IPS-18a (cell line): ENCODE results near the gene FAF1.

Source experiments
- H3K27ac ChIP-seq: one replicate; pipeline ENCODE4 v1.5.1; 2013; ENCODE audit warnings: low read length
- H3K27me3 ChIP-seq: one replicate; pipeline ENCODE4 v1.6.1; 2013; ENCODE audit warnings: mild to moderate bottlenecking, low read length; ENCODE audit not compliant: control insufficient read depth, insufficient read depth
- H3K36me3 ChIP-seq: one replicate; pipeline ENCODE4 v1.6.1; 2013; ENCODE audit warnings: low read depth, low read length; ENCODE audit not compliant: control insufficient read depth
- H3K4me1 ChIP-seq: one replicate; pipeline ENCODE4 v1.6.1; 2013; ENCODE audit warnings: low read depth, low read length; ENCODE audit not compliant: control insufficient read depth
- H3K4me3 ChIP-seq: one replicate; pipeline ENCODE4 v1.5.1; 2013; ENCODE audit warnings: low read length
- H3K9ac ChIP-seq: one replicate; pipeline ENCODE4 v1.6.1; 2013; ENCODE audit warnings: mild to moderate bottlenecking, low read length, moderate library complexity
- H3K9me3 ChIP-seq: one replicate; pipeline ENCODE4 v1.6.1; 2013; ENCODE audit warnings: low read depth, low read length; ENCODE audit not compliant: control insufficient read depth

FAF1 gene

DNA sequence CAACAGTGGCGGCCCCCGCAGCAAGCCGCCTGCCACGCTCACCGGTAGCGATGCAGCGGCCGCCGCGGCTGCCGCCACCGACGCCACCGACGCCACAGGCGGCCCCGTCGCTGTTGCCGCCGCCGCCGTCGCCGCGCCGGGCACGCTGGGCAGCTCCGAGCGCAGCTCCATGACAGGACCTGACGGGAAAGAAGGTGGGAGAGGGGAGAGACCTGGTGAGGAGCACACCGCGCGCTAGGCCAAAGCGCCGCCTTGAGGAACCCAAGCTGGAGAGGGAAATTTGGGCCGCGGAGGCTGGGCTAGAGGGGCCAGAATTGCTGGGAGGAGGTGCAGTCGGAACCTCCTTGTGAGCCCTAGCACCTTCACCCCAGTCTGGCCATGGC, 538.7 kb downstream of the FAF1 start:
- peak overlapping the region; percentile 21 for H3K4me3 ChIP-seq
- H3K27me3 ChIP-seq, result peaks cover 100% of the 10 kb centered on the region

DNA sequence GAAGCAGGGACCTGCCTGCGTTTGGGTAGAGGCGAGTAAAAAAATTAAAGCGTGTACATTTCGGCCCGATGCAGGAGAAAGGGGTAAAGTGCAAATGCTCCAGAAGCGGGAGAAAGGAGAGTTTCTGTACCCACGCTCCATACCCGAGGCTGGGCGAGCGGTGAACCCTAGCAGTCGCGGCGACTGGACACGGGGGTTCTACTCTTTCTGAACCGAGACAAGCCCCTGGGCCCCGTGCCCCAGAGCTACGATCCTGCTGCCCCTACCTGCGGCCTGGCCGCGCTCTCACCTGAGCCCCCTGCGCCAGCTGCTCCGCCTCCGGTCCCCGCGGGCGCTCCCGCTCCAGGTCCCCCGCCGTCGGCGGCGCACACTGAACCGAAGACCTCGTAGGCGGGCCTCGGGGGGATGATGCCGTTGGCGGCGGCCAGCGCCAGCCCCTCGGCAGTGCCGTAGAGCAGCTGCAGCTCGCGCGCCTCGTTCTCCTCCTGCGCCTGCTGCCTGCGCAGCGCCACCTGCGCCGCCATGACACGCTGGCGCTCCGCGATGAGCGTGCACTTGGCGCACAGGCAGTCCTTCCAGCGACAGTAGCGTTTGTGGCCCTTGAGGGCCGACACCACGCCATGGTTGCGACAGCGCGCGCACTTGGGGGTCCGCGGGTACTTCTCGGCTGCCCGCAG, 539.2 kb downstream of the FAF1 start:
- H3K4me3 ChIP-seq, result peak overlapping the region; percentile 21
- H3K27ac ChIP-seq, result no peak overlapping the region
- H3K4me1 ChIP-seq, result peaks cover 20% of the 10 kb centered on the region
- H3K9me3 ChIP-seq, result no peaks in the 10 kb centered on the region
- peaks cover 100% of the 10 kb centered on the region for H3K27me3 ChIP-seq
- H3K36me3 ChIP-seq, result no peaks in the 10 kb centered on the region
- H3K9ac ChIP-seq, result no peak overlapping the region

More for the DNA sequence above, 538.7 kb downstream of the FAF1 start:
- H3K9ac ChIP-seq, result no peak overlapping the region
- H3K4me1 ChIP-seq, result peaks cover 20% of the 10 kb centered on the region
- no peaks in the 10 kb centered on the region for H3K36me3 ChIP-seq
- no peaks in the 10 kb centered on the region for H3K9me3 ChIP-seq
- no peak overlapping the region for H3K27ac ChIP-seq

DNA sequence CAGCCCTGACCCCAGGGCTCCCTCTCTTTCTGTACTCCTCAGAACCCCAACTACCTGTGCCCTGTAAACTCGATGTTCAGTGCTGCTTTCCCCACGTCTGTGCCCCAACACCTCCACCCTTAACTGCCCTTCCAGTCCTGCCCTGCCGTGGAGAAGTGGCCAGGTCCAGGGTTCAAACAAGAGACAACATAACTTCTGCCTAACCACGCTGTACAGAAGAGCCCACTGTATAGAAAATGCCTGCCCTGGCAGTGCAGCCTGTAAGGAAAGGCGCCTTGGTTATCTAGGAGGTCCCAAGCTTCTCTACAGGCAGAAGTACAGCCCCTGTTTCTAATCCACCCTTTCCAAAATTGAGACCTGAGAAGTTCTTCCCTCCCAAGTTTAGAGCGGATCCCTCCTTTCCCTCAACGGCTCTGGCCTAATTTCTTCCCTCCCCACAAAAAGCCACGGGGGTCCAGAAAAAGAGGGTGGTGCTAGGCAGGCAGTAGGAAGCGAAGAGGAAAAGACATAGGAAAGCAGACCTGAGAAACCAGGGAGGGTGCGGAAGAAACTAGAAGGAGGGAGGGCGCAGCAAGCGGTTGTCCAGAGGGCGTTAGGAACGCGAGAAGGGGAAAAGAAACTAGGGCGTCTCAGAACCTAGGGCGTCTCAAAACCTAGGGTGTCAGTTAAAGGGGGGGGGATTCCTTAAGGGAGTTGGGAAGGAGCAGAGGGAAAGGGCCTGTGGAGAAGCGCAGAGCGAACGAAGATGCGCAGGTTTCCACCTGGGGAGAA, 540.0 kb downstream of the FAF1 start:
- Histone ChIP-seq H3K9me3 (no peaks in the 10 kb centered on the region), H3K4me3 (peak overlapping the region; percentile 21), H3K27me3 (peaks cover 100% of the 10 kb centered on the region), H3K4me1 (peaks cover 20% of the 10 kb centered on the region), H3K27ac (no peak overlapping the region), H3K36me3 (no peaks in the 10 kb centered on the region), H3K9ac (no peak overlapping the region)

DNA sequence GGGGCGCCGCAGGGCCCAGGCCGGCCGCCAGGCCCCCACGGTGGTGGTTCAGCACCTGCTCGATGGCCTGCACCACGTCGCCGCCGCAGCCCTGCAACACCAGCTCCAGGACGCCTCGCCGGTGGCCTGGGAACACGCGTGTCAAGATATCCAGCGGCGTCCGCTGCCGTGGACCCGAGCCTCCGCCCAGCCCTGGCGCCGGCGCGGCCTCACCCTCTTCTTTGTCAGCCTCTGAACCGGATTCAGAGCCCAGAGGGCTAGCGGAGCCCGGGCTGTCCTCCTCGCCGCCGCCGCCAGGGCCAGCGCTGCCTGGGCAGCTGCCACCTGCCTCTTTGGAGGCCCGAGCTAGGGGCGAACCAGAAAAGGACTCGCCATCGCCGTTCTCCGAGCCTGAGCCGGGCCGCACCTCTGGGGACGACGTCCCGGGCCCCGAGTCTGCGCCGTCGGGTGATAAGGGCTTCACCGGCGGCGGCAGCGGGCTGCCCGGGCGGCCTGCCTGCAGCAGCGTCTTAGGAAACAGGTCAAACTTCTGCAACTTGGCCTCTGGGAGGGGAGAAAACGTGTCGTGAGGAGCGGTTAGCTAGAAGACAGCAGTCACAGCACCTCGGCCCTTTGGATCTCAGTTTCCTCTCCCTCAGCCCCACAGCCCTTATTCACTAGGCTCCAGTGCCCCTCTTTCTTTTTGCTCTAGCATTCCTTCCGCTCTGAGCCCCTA, 540.7 kb downstream of the FAF1 start:
- H3K27me3 ChIP-seq, result peaks cover 100% of the 10 kb centered on the region
- peaks cover 15% of the 10 kb centered on the region for H3K4me1 ChIP-seq
- no peaks in the 10 kb centered on the region for H3K9me3 ChIP-seq
- no peak overlapping the region for H3K4me3 ChIP-seq
- no peaks in the 10 kb centered on the region for H3K36me3 ChIP-seq
- H3K27ac ChIP-seq, result no peak overlapping the region
- H3K9ac ChIP-seq, result no peak overlapping the region

DNA sequence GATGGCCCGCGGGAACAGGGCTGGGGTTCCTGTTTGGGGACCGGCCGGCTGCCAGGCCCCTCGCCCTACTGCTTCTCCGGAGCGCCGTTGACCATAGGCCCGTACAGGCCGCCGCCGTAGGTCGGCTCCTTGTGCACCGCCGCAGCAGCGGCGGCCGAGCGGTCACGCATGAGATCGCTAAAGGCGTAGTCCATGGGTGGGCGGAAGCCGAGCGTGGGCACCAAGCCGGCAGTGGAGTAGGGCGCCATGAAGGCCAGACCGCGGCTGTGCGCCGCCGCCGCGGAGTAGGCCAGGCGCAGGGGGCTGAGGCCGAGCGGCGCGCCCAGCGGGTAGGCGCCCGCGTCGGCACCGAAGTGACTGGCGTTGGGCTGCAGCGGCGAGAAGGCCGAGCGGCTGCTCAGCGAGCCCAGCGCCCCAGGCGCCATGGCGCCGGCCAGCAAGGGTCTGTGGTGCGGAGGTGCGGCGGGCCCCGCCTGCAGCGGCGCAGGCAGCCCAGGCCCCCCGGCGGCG, 541.4 kb downstream of the FAF1 start:
- Histone ChIP-seq H3K4me3 (peak overlapping the region; percentile 27), H3K4me1 (peaks cover 15% of the 10 kb centered on the region)

DNA sequence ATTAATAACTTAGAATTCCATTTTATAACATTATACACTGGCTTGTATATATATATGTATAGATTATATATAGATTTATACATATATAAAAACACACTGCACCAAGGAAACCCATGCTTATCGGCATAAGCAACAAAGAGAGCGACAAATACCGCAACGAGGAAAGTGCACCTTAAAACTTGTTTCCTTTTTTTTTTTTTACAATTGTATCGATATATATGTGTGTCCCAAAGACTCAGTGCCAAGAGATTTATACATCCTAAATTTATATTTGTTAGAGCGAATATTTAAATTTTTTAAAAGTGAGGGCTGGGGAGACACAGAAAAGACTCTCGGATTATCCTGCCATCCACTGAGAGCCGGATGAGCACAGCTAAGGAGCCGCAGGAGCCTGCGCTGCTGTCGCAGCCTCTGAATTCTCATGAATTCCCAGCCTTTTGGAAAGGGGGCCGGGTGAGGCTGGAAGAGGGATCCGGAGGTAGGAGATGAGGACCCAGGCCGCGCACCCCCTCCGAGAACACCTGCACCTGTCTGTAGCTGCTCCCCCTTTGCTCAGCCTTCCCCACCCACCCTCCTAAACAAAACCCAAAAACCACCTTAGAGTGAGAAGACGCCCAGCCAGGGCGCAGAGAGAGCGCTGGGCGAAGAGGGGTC, 542.0 kb downstream of the FAF1 start:
- Histone ChIP-seq H3K9ac (no peak overlapping the region), H3K9me3 (no peaks in the 10 kb centered on the region), H3K4me1 (peaks cover 15% of the 10 kb centered on the region), H3K4me3 (peak overlapping the region; percentile 27), H3K27me3 (peaks cover 100% of the 10 kb centered on the region), H3K36me3 (no peaks in the 10 kb centered on the region), H3K27ac (no peak overlapping the region)

More for the DNA sequence above, 541.4 kb downstream of the FAF1 start:
- Histone ChIP-seq H3K36me3 (no peaks in the 10 kb centered on the region), H3K27ac (no peak overlapping the region), H3K27me3 (peaks cover 100% of the 10 kb centered on the region), H3K9me3 (no peaks in the 10 kb centered on the region), H3K9ac (no peak overlapping the region)

DNA sequence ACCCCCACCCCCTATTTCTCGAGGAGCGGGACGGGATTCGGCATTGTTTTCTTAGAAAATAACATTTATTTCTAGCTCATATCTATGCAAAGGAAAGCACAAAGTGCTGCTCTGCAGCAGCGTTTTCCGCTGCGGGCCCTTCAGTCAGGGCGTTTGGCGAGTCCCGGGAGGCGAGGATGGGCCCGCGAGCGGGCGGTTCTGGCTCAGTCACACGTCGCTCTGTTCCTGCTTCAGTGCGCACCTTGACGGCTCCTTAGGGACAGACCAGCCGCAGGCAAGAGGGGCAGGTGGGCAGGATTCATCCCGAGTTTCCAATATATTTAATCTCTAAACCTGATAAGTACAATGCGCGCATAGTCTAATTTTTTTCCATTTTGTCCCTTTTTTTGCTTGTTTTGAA, 542.6 kb downstream of the FAF1 start:
- no peaks in the 10 kb centered on the region for H3K9me3 ChIP-seq
- H3K27me3 ChIP-seq, result peaks cover 100% of the 10 kb centered on the region

DNA sequence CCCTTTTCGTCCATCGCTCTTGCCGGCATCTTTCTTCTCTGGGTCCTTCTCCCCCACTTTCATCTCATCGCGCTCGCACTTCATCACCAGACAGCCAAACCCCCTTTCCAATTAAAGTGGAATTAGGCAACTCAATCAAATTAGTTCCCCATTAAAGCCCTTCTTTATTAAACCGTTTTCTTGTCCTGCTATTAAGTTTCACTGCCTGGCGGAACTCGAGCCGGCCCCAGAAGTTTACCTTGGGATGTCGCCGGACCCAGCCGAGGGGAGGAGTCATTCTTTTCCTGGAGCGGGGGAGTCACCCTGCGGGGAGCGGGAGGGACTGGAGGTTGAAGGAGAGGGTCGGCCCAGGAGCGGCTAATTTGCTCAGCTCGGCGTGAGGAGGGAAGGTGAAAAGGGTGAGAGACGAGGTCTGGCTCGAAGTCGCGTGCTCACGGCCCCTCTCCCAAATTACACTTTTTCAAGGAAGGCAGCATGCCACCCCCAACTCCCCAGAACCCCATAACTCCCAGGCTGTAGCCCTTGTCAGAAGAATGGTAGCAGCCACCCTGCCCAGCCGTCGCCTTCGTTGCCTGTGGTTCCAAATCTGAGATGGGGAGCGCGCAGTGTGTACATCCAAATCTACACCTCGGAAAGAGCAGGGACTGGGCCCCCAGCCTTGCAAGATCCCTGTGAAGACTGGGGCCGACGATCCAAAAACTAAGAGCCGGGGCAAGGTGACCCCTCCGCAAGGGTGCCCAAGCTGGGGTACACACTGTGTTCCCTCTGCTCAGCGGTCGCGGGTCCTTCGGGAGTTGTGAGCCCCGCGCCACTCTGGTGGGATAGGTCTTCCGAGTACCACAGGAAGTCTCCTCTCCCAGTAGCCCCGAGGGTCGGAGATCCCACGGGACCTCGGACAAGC, 543.3 kb downstream of the FAF1 start:
- Histone ChIP-seq H3K27me3 (peaks cover 100% of the 10 kb centered on the region), H3K36me3 (no peaks in the 10 kb centered on the region), H3K9me3 (no peaks in the 10 kb centered on the region), H3K9ac (no peak overlapping the region), H3K4me3 (peak overlapping the region; percentile 68), H3K4me1 (peaks cover 8% of the 10 kb centered on the region), H3K27ac (no peak overlapping the region)

More for the DNA sequence above, 542.6 kb downstream of the FAF1 start:
- Histone ChIP-seq H3K27ac (no peak overlapping the region), H3K4me3 (peak overlapping the region; percentile 68), H3K4me1 (peaks cover 9% of the 10 kb centered on the region), H3K9ac (no peak overlapping the region), H3K36me3 (no peaks in the 10 kb centered on the region)

DNA sequence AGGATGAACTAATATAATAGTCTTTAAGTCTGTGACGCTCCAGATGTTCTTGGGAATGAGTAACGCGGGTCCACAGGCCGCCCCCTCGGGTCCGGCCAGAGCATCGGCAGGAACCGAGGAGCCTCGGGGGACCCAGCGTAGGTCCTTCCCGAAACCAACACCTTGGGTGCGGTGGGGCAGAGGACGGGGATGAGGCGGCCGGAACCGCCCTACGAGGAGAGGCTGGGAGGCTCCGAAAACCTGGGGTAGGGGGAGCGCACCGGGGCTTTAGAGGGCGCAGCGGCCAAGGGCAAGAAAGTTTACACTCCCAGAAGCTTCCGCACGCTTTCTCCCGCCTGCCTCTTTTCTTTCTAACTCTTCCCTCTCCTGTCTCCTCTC, 543.9 kb downstream of the FAF1 start:
- Histone ChIP-seq H3K9ac (no peak overlapping the region), H3K27me3 (peaks cover 100% of the 10 kb centered on the region), H3K9me3 (no peaks in the 10 kb centered on the region), H3K36me3 (no peaks in the 10 kb centered on the region), H3K27ac (no peak overlapping the region), H3K4me1 (peaks cover 8% of the 10 kb centered on the region), H3K4me3 (peak overlapping the region; percentile 68)

DNA sequence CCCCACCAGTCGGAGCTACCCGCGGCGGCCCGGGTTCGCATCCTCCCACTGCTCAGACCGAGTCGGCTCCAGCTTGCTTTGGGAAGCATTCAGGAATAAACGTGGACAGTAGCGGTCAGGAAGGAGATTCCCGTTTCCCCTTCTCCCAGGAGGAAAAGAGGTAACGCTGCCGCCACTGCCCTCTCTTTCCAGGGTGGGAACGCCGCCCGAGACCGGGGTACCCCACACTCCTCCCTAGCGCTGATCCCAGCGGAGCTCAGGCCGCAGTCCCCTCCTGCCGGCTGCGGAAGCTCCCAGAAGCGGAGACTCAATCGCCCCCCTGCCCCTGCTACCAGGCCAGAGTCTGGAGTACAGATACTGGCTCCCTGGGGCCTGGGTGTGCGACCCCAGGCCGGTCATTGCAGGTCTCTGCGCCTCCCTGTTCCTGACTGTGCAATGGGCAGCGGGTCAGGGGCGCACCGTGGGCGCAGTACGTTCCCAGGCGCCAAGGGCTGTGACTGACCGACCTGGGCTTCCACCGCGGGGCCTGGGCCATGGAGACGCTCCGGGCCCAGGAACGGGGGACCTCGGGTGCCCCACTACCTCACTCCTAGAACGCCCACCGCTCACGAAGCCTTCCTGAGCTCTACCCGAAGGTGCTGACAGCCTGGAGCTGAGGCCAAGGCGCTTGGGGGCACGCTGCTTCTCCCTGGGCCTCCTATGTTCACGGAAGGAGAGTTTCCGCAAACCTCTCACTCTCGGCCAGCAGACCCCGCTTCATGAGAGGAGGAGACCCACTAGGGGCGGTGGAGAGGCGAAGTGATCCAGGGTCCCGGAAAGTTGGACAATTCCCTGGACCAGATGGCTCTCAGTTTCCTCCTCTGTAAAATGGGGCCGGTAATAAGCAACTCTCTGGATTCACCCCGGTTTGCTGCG, 544.6 kb downstream of the FAF1 start:
- H3K27me3 ChIP-seq, result peaks cover 99% of the 10 kb centered on the region
- H3K36me3 ChIP-seq, result no peaks in the 10 kb centered on the region
- no peak overlapping the region for H3K27ac ChIP-seq
- H3K9me3 ChIP-seq, result no peaks in the 10 kb centered on the region
- no peak overlapping the region for H3K9ac ChIP-seq
- H3K4me1 ChIP-seq, result peaks cover 6% of the 10 kb centered on the region
- H3K4me3 ChIP-seq, result peak overlapping the region; percentile 68
